ENCODE data around the gene RPS15. TPM values are rescaled to one million over a fixed set of nuclear protein-coding genes. Genes with fewer than 3 reads are reported as not detected.

Gene RPS15
- total and polyA plus RNA-seq, 2 of the 13 experiments (the other 11 are each of a cell fraction or from before 2014, with no cell fraction given) = 695 to 1,411 TPM

- TF ChIP-seq HBP1 (CRISPR knock-in tag; IDR thresholded peaks at IDR 0.05; ENCODE audit: low read depth) = peak; percentile 48; the same call in 1 of the 2 replicates
- TF ChIP-seq DNMT3B (CRISPR knock-in tag; conservative IDR thresholded peaks at IDR 0.05) = 0 out of 2 replicates have a peak, but pooled peaks have one; percentile 28
- no peak for TF ChIP-seq ZNF264 (CRISPR knock-in tag; IDR thresholded peaks at IDR 0.05)
- peak; percentile 77; the same call in 1 of the 2 replicates for TF ChIP-seq ZNF441 (CRISPR knock-in tag; IDR thresholded peaks at IDR 0.05; ENCODE audit: borderline replicate concordance)
- no peak for TF ChIP-seq SMARCE1 (IDR thresholded peaks at IDR 0.05; ENCODE audit: borderline replicate concordance)
- TF ChIP-seq FOXK2 (IDR thresholded peaks at IDR 0.05) = no peak
- peak; percentile 68 for TF ChIP-seq HDAC2 (CRISPR knock-in tag; IDR thresholded peaks at IDR 0.05)
- no peak; the same call in 1 of the 2 replicates for TF ChIP-seq YEATS4 (CRISPR knock-in tag; IDR thresholded peaks at IDR 0.05; ENCODE audit: borderline replicate concordance)
- TF ChIP-seq LRRFIP1 (CRISPR knock-in tag; conservative IDR thresholded peaks at IDR 0.05) = no peak
- TF ChIP-seq ZNF274 (CRISPR knock-in tag; IDR thresholded peaks at IDR 0.05) = peak; percentile 73; the same call in 1 of the 2 replicates
- TF ChIP-seq ZSCAN22 (CRISPR knock-in tag; IDR thresholded peaks at IDR 0.05) = no peak
- no peak for TF ChIP-seq ZNF18 (CRISPR knock-in tag; IDR thresholded peaks at IDR 0.05; ENCODE audit: insufficient replicate concordance)
- TF ChIP-seq MIER3 (CRISPR knock-in tag; IDR thresholded peaks at IDR 0.05; ENCODE audit: borderline replicate concordance) = peak; percentile 70; the same call in 1 of the 2 replicates
- no peak for TF ChIP-seq ZBTB21 (CRISPR knock-in tag; IDR thresholded peaks at IDR 0.05)
- TF ChIP-seq ZNF773 (CRISPR knock-in tag; IDR thresholded peaks at IDR 0.05; ENCODE audit: borderline replicate concordance) = no peak
- no peak for TF ChIP-seq CEBPB (IDR thresholded peaks at IDR 0.05; ENCODE audit: borderline replicate concordance, low read depth, low read length)
- peak; percentile 86 for TF ChIP-seq ZMAT3 (CRISPR knock-in tag; conservative IDR thresholded peaks at IDR 0.05)
- TF ChIP-seq MAZ (IDR thresholded peaks at IDR 0.05; ENCODE audit: borderline replicate concordance, low read depth, low read length) = no peak
- TF ChIP-seq MAZ (CRISPR knock-in tag; IDR thresholded peaks at IDR 0.05; ENCODE audit: low read depth) = peak; percentile 26; the same call in 1 of the 2 replicates
- peak; percentile 90 for TF ChIP-seq ZNF687 (CRISPR knock-in tag; IDR thresholded peaks at IDR 0.05)
- TF ChIP-seq FOXM1 (CRISPR knock-in tag; IDR thresholded peaks at IDR 0.05) = no peak
Measured at GRCh38 chr19:1478934-1479707, 40.9 kb downstream of the RPS15 start, which contains the start of gene C19orf25 (continued).
